A549 (cell line): ENCODE data around the gene SLC12A8.

ENCODE experiments used
- CTCF ChIP-seq: fragments of >200 bp; sonication (Bioruptor Twin); formaldehyde crosslinking; IDR thresholded peaks from 3 replicates; pipeline ENCODE4 v1.5.1; 2016
- ELK1 ChIP-seq: fragments of 150-350 bp; IDR thresholded peaks from 2 replicates; pipeline ENCODE4 v1.6.1; 2014; ENCODE audit warnings: low read depth, mild to moderate bottlenecking, low read length
- ESRRA ChIP-seq: fragments of 150-350 bp; IDR thresholded peaks from 2 replicates; pipeline ENCODE4 v1.6.1; 2014; ENCODE audit warnings: mild to moderate bottlenecking, low read length, borderline replicate concordance
- HDAC2 ChIP-seq: fragments of 200-600 bp; sonication (generic); IDR thresholded peaks from 2 replicates; pipeline ENCODE4 v1.6.1; 2016
- JUN ChIP-seq, 2 experiments: fragments of >200 bp; sonication (Bioruptor Twin); formaldehyde crosslinking; IDR thresholded peaks; 2 replicates in 1 of 2; 3 replicates in 1 of 2; pipeline ENCODE4 v1.6.1; 2016 to 2017
- MAX ChIP-seq: IDR thresholded peaks from 2 replicates; pipeline ENCODE4 v1.6.1; 2012
- MAZ ChIP-seq: fragments of 150-350 bp; IDR thresholded peaks from 2 replicates; pipeline ENCODE4 v1.6.1; 2014; ENCODE audit warnings: antibody characterized with exemption, low read depth, low read length, borderline replicate concordance
- POLR2A ChIP-seq: IDR thresholded peaks from 2 replicates; pipeline ENCODE4 v1.6.1; 2012; ENCODE audit warnings: mild to moderate bottlenecking, low read length
- RAD21 ChIP-seq, 2 experiments: fragments of >200 bp in 1 of 2; sonication (Bioruptor Twin) in 1 of 2; formaldehyde crosslinking in 1 of 2; IDR thresholded peaks in 1 of 2; conservative IDR thresholded peaks in 1 of 2; 2 replicates in 1 of 2; 3 replicates in 1 of 2; pipeline ENCODE4 v1.6.1; 2012 to 2018; ENCODE audit warnings: inconsistent platforms in 1 of 2
- SREBF2 ChIP-seq: fragments of 450-650 bp; IDR thresholded peaks from 2 replicates; pipeline ENCODE4 v1.6.1; 2014; ENCODE audit warnings: mild to moderate bottlenecking, moderate library complexity
- TP53 ChIP-seq: fragments of 250-450 bp; sonication (Bioruptor Pico); IDR thresholded peaks from 2 replicates; pipeline ENCODE4 v1.5.0; 2021; ENCODE audit warnings: mild to moderate bottlenecking, moderate library complexity
- TF ChIP-seq, protein P1 (sequence below): fragments of 200-600 bp; sonication (generic); IDR thresholded peaks from 2 replicates; pipeline ENCODE4 v1.6.1; 2016; ENCODE audit warnings: antibody characterized with exemption, mild to moderate bottlenecking, moderate library complexity

DNA sequence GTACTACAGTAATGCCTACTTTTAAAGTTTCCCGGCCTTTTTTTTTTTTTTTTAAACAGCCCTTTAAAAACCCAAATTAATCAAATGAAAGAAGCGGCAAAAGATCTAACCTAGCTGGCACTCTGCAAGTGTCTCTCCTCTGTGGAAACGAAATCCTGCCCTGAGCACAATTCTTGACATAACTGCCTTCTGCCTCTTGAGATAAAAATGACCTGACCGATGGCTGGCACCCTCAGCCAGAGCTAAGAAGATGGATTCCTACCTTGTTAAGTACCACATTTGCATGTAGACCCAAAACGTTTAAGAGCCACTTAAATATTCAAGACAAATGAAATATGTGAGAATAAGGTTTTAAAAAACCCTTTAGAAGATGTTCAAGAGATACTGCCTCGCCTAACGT, 16.6 kb upstream of the SLC12A8 start:
- TF ChIP-seq MAX (no peak), CTCF (no peak), TP53 (no peak), RAD21 (conservative IDR thresholded peaks at IDR 0.05 in 1 of 2, IDR thresholded peaks at IDR 0.05 in 1 of 2) (no peak), ELK1 (no peak), HDAC2 (no peak), ESRRA (no peak), POLR2A (no peak), JUN (IDR thresholded peaks at IDR 0.05) (no peak), SREBF2 (no peak), MAZ (no peak)
- TF ChIP-seq, protein P1, sequence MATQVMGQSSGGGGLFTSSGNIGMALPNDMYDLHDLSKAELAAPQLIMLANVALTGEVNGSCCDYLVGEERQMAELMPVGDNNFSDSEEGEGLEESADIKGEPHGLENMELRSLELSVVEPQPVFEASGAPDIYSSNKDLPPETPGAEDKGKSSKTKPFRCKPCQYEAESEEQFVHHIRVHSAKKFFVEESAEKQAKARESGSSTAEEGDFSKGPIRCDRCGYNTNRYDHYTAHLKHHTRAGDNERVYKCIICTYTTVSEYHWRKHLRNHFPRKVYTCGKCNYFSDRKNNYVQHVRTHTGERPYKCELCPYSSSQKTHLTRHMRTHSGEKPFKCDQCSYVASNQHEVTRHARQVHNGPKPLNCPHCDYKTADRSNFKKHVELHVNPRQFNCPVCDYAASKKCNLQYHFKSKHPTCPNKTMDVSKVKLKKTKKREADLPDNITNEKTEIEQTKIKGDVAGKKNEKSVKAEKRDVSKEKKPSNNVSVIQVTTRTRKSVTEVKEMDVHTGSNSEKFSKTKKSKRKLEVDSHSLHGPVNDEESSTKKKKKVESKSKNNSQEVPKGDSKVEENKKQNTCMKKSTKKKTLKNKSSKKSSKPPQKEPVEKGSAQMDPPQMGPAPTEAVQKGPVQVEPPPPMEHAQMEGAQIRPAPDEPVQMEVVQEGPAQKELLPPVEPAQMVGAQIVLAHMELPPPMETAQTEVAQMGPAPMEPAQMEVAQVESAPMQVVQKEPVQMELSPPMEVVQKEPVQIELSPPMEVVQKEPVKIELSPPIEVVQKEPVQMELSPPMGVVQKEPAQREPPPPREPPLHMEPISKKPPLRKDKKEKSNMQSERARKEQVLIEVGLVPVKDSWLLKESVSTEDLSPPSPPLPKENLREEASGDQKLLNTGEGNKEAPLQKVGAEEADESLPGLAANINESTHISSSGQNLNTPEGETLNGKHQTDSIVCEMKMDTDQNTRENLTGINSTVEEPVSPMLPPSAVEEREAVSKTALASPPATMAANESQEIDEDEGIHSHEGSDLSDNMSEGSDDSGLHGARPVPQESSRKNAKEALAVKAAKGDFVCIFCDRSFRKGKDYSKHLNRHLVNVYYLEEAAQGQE: no peak
